Astrocyte (in vitro differentiated cells and primary cell): Measurements from ENCODE around the gene NEURL1.
"Not testable (repeated sequence)": the region's sequence is repeated elsewhere in the genome, so short reads cannot be mapped to it uniquely, and the experiment has no call there.

Source experiments
- EZH2 ChIP-seq: IDR thresholded peaks from 2 replicates; pipeline ENCODE4 v1.6.1; 2012; ENCODE audit warnings: mild to moderate bottlenecking, low read length, inconsistent platforms; ENCODE audit not compliant: insufficient read depth
- TF ChIP-seq, protein P1 (sequence below): IDR thresholded peaks from 2 replicates; pipeline ENCODE4 v1.5.1; 2011; ENCODE audit warnings: low read depth, mild to moderate bottlenecking, inconsistent platforms, low read length, moderate library complexity; ENCODE audit not compliant: insufficient read depth

DNA sequence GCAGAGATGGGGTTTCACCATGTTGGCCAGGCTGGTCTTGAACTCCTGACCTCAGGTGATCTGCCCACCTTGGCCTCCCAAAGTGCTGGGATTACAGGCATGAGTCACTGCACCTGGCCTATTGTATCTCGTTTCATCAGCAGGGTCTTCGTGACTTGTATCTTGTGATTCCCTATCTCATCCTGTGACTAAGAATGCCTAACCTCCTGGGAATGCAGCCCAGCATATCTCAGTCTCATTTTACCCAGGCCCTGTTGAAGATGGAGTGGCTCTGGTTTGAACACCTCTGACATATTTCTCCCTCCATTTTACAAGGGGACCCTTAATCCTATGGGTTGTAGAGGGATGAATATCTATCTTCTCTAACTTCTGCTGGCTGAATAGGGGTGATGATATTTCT is 34.0 kb downstream of the NEURL1 start:
- TF ChIP-seq, protein P1, sequence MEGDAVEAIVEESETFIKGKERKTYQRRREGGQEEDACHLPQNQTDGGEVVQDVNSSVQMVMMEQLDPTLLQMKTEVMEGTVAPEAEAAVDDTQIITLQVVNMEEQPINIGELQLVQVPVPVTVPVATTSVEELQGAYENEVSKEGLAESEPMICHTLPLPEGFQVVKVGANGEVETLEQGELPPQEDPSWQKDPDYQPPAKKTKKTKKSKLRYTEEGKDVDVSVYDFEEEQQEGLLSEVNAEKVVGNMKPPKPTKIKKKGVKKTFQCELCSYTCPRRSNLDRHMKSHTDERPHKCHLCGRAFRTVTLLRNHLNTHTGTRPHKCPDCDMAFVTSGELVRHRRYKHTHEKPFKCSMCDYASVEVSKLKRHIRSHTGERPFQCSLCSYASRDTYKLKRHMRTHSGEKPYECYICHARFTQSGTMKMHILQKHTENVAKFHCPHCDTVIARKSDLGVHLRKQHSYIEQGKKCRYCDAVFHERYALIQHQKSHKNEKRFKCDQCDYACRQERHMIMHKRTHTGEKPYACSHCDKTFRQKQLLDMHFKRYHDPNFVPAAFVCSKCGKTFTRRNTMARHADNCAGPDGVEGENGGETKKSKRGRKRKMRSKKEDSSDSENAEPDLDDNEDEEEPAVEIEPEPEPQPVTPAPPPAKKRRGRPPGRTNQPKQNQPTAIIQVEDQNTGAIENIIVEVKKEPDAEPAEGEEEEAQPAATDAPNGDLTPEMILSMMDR: not testable (repeated sequence)
- not testable (repeated sequence) for TF ChIP-seq EZH2
